NCI-H2107 treated with DMSO at 0.1 percent for 48 hours (cell line): ENCODE data around the gene OCIAD2.
"Not testable (repeated sequence)": the region's sequence is repeated elsewhere in the genome, so short reads cannot be mapped to it uniquely, and the experiment has no call there.

ENCODE experiments used
- DNase-seq: peaks from one replicate; lab custom pipeline; 2025; ENCODE audit not compliant: unreplicated experiment; lab: John Stamatoyannopoulos, UW

OCIAD2 gene

DNA sequence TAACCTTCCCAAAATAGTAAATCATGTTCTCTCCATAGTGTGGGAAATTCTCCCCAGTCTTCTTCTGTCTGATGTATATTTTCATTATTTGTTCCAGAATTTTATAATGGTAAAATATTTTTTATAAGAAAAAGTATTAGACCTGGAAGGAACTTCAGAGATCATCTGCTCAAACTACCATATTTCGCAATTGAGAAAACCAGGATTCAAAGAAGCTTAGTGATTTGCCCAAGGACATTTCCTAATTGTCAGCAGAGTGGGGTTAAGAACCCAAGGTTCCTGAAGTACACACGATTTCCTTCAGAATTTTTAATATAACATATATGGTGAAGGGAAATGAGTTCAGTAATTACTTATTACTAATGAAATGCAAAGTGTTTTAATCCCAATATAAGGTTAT lies 51.6 kb downstream of the OCIAD2 start:
- DNase-seq, result no peak

DNA sequence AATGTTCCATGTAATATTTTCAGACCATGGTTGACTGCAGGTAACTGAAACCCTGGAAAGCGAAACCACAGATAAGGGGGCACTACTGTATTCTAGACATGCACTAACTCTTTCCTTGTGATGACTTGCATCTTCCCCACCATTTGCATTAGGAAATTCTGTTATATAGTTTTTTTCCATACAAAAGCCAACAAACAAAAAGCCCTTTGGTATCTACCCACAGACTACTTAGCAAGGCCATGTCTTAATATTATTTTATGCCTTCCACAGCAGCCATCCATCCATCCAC lies 52.2 kb downstream of the OCIAD2 start:
- DNase-seq, result no peak

DNA sequence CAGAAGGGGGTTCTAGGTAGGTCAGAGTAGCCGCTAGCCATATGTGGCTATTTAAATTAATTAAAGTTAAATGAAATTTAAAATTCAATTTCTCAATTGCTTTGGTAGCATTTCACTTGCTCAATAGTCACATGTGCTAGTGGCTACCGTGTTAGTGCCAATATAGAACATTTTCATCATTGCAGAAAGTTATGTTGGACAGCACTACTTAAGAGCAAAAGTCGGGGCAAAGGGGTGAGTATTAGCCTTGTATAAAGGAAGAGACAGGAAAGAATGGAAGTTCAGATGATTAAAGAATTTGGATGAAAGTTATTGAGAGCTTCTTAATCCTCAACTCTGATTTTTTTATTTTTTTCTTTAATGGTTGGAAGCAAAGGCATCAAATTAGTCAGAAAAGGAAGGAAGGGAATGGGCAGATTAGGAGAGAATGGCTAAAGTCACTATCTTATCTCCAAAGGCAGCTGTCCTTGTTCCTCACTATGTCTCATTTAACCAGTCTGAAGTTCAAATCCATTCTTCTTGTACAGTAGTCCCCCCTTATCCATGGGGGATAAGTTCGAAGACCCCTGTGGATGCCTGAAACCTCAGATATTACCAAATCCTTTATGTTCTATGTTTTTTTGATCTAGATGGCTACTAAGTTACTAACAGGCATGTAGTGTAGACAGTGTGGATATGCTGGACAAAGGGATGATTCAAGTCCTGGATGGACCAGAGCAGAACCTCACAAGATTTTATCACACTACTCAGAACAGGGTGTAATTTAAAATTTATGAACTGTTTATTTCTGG lies 52.8 kb downstream of the OCIAD2 start:
- no peak for DNase-seq

DNA sequence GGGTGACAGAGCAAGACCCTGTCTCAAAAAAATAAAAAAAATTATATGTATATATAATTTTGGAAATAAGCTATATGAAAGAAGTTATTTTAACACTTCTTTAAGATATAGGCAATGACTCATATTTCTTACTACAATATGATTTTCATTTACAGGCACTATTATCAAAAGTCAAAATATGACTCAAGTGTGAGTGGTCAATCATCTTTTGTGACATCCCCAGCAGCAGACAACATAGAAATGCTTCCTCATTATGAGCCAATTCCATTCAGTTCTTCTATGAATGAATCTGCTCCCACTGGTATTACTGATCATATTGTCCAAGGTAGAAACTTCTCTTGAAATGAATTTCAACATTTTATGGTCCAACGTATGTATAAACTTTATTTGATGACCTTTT lies 54.9 kb downstream of the OCIAD2 start:
- DNase-seq, result no peak

DNA sequence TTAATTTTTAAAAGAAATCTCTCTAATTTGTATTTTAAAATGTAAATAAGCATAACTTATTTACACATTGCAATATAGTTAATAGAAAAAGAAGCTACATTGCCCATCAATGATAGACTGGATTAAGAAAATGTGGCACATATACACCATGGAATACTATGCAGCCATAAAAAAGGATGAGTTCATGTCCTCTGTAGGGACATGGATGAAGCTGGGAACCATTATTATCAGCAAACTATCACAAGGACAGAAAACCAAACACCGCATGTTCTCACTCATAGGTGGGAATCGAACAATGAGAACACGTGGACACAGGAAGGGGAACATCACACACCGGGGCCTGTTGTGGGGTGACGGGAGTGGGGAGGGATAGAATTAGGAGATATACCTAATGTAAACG lies 57.8 kb downstream of the OCIAD2 start:
- DNase-seq, result not testable (repeated sequence)

DNA sequence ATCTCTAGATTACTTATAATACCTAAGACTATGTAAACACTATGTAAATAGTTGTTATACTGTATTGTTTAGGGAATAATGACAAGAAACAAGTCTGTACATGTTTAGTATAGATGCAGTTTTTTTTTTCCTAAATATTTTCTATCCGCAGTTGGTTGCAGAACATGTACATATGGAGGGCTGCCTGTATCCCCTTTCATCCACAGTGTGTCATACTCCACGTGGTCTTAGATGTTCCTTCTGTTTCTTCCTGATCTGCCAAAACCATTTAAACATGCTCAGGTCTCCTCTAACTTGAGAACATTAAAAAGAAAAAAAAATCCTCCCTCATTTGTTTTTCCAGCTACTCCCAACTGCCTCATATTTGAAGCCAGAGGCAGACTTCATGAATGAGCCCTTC lies 61.7 kb downstream of the OCIAD2 start:
- no peak for DNase-seq

DNA sequence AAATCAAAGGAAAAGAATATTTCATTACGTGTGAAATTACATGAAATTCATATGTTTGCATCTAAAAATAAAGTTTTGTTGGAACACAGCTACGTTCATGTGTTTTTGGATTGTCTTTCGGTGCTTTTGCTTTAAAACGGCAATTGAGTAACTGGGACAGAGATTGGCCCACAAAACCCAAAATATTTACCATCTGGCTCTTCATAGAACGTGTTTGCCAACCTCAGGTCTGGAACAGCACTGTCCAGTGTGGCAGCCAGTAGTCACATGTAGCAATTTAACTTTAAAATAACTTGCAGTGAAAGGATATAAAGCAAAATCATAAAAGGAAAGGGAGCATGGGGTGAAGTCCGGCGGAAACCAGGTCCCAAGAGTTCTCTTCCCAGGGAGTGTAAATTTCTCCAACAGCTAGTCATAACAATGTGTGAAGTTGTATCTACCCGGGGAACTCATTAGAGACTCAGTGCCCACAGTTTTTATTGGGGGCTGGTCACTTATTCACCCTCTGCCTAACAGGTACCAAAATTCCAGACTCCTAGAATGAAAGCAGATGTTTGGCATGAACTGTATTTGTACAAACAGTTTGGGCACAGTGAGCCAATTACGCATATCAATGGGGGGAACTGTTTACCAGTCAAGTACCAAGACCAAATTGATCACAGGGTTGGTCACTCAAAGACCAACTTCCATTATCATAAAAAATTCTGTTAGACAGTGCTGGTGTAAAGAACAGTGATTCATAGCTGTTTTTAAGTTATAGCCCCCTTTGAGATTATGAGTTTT lies 65.3 kb downstream of the OCIAD2 start:
- no peak for DNase-seq

DNA sequence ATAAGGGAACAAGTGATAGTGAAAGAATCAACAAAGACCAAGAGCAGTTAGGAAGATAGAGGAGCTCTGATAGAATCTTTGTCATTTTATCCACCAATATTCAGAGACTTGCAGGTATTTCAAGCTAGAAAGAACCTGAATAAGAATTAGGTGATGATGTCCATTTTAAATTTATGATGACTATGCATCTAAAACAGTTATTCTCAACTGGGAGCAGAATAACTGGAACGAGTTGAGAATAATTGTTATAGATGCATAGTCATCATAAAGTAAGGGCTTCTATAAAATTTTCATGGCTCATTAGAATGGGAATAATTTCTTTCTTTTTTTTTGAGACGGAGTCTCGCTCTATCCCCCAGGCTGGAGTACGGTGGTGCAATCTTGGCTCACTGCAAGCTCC lies 69.9 kb downstream of the OCIAD2 start:
- no peak for DNase-seq
